Upper lobe of left lung (tissue), 4 donors: ENCODE data around the gene PSG5.
"Not testable (repeated sequence)": the region's sequence is repeated elsewhere in the genome, so short reads cannot be mapped to it uniquely, and the experiment has no call there.

Source experiments
- CTCF ChIP-seq, 6 experiments: fragments of 450-650 bp in 4 of 6; fragments of 200-600 bp in 2 of 6; sonication (generic) in 2 of 6; IDR thresholded peaks; one replicate each; pipeline ENCODE4 v1.5.1; 2016 to 2019; ENCODE audit warnings: antibody characterized with exemption in 6 of 6
- EP300 ChIP-seq, 4 donors: sonication (generic); formaldehyde crosslinking; IDR thresholded peaks; one replicate each; pipeline ENCODE4 v1.5.1; 2017; ENCODE audit warnings: antibody characterized with exemption in 4 of 4, control low read depth in 2 of 4
- POLR2A ChIP-seq, 4 donors: fragments of 450-650 bp; IDR thresholded peaks; one replicate each; pipeline ENCODE4 v1.5.1; 2016 to 2017; ENCODE audit warnings: antibody characterized with exemption in 4 of 4, mild to moderate bottlenecking in 2 of 4
- POLR2AphosphoS5 ChIP-seq, 2 donors: sonication (generic); formaldehyde crosslinking; IDR thresholded peaks; one replicate each; pipeline ENCODE4 v1.5.1; 2017; ENCODE audit warnings: antibody characterized with exemption in 2 of 2

GRCh38 chr19:43201891-43202290, 15.6 kb upstream of the PSG5 start:
- TF ChIP-seq CTCF, POLR2A, POLR2AphosphoS5, EP300 (IDR thresholded peaks at IDR 0.05): not testable (repeated sequence)
